GDM1 (cell line): ENCODE data around the gene NAGA.
"Not testable (repeated sequence)": the region's sequence is repeated elsewhere in the genome, so short reads cannot be mapped to it uniquely, and the experiment has no call there.

Source experiments
- DNase-seq: peaks from one replicate; lab custom pipeline; 2025; lab: John Stamatoyannopoulos, UW

NAGA gene

GRCh38 chr22:42074846-42075676, 4.4 kb upstream of the NAGA start:
- DNase-seq: no peak

GRCh38 chr22:42074132-42074811, 3.7 kb upstream of the NAGA start, which contains the start of gene PHETA2:
Gene PHETA2, plus strand, starts transcription at chr22:42074248. Its CDS starts 3,046 bp downstream, at chr22:42077294.
- DNase-seq: no peak

GRCh38 chr22:42073621-42074041, 3.0 kb upstream of the NAGA start:
- no peak for DNase-seq

- DNase-seq: no peak
These were observed 2.2 kb upstream of the NAGA start for GRCh38 chr22:42072606-42073330.

GRCh38 chr22:42071508-42071907, 896 bp upstream of the NAGA start:
- not testable (repeated sequence) for DNase-seq

- peak; percentile 55 for DNase-seq
These were observed 653 bp downstream of the NAGA start for GRCh38 chr22:42069801-42070516.

GRCh38 chr22:42068291-42068690, 2.3 kb downstream of the NAGA start:
- no peak for DNase-seq

- DNase-seq: no peak
These were observed 2.9 kb downstream of the NAGA start for GRCh38 chr22:42067671-42068251.

- DNase-seq: no peak
These were observed 3.7 kb downstream of the NAGA start for GRCh38 chr22:42066937-42067336.

- no peak for DNase-seq
These were observed 4.4 kb downstream of the NAGA start for GRCh38 chr22:42066126-42066761.

- DNase-seq: no peak
These were observed 5.0 kb downstream of the NAGA start for GRCh38 chr22:42065438-42066125.

GRCh38 chr22:42064629-42065028, 6.0 kb downstream of the NAGA start:
- no peak for DNase-seq

GRCh38 chr22:42062506-42063170, 8.0 kb downstream of the NAGA start:
- DNase-seq: no peak

GRCh38 chr22:42061041-42061440, 9.6 kb downstream of the NAGA start:
- DNase-seq: no peak

- DNase-seq: no peak
These were observed 10.1 kb downstream of the NAGA start for GRCh38 chr22:42060489-42060888.

- no peak for DNase-seq
These were observed 13.7 kb downstream of the NAGA start for GRCh38 chr22:42056757-42057511.

- no peak for DNase-seq
These were observed 17.8 kb downstream of the NAGA start for GRCh38 chr22:42052765-42053164.

- no peak for DNase-seq
These were observed 19.9 kb downstream of the NAGA start for GRCh38 chr22:42050641-42051180.

- DNase-seq: no peak
These were observed 28.8 kb downstream of the NAGA start for GRCh38 chr22:42041784-42042183.
